ENCODE results near the gene B4GALNT3.

Gene B4GALNT3

DNA sequence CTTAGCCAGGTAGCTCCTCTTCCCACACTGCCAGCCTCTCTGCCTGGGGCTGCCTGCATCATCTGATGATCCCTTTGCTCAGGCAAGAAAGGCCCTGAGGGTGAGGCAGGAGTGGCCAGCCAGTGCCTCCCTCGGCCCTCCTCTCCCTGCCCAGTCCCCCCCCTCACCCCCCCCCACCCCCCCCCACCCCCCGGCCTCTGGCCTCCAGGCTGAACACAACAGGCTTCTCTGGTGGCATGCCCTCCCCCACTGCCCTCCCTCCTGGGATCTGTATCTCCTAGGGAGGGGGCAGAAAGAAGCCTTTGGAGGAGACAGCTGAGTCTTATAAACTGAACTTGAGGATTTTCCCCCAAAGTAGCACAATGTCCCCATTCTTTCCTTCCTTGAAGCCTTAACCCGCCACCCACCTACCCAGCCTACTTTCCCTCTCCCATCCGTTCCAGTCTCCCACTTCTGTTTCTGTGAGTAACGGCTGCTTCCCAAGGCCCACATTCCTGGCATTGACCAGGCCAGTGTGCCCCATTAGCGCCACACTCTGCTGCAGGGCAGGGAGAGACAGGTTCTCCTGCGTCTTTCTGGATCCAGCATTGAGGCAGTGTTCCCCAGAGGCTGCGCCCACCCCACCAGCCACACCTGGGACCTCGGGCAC lies 82.1 kb downstream of the B4GALNT3 start:
- no peak for DNase-seq

DNA sequence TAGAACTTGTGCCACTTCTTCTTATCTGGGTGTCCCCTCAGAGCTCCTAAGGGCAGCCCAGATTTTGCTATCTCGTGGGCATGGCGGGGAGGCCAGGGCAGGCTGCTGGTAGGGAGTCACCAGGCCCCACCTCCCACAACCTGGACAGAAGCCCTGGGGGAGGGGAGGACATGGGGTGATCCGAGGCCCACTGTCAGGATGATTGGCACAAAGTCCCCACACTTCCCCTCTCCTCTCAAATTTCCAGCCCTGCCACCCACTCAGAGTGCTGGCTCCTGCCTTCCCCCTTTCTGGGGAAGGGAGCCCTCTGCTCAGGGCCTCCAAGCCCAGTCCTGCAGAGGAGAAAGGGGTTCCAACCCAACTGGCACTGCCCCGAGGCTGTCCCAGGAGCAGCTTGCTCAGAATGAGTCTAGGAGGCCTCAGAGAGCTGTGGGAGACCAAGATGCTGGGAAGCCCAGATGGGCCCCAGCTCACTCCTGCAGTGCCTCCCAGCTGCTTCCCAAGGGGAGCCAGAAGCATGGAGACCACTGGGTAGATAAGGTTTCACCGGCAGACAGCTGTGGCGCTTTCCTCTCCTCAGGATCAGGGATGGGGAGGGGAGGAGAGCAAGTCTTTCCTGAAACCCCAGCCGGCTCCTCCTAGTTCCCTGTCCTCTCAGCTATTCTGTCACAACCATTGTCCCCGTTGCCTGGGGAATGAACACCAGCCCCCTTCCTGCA lies 82.8 kb downstream of the B4GALNT3 start:
- DNase-seq, result no peak

DNA sequence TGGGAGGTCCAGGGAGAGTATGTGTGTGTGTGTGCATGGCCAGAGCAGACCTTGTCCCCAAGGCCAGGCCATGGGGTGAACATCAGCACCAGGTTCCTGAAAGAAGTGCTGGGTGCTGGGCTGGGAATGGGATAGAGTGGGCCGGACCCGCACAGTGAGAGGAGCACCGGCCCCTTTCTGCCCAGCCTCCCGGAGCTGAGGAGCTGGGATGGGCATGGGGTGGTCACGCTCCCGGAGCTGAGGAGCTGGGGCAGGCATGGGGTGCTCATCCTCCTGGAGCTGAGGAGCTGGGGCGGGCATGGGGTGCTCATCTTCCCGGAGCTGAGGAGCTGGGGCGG lies 83.3 kb downstream of the B4GALNT3 start:
- no peak for DNase-seq

DNA sequence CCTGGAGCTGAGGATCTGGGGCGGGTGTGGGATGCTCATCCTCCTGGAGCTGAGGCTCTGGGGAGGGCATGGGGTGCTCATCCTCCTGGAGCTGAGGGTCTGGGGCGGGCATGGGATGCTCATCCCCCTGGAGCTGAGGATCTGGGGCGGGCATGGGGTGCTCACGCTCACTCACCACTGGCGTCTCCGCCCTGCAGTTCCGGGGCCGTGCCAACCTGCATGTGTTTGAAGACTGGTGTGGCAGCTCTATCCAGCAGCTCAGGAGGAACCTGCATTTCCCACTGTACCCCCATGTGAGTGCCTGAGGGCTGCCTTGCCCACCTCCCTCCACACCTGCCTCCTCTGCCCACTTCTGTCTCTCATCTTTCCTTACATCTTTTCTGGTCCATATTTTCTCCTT lies 84.4 kb downstream of the B4GALNT3 start:
- no peak for DNase-seq

DNA sequence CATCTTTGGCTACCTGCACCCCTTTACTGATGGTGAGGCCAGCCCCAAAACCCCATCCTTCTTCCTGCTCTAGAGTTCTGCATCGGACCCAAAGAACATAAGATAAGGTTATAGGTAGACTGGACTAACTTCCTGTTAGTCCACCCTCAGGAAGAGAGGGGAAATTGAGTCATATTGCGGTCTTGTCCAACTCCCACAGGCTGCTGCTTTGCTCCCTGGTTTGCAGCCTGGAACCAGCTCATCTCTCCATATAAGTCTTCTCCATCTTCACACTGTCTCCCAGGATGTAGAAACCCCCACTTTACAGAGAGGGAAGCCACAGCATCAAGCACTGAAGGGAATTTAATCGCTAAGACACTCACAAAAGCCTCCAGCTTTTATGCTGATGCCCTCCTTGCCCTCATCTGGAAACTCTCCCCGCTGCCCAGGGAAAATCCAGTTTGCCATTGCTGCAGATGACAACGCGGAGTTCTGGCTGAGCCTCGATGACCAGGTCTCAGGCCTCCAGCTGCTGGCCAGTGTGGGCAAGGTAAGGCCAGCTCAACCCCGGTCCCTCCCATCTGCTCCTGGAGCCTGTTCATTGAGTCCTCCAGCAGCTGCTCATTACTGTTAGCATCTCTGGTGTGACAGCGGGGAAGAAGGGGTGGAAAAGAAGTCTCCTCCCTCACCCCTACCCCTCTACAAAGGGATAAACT lies 85.3 kb downstream of the B4GALNT3 start:
- no peak for DNase-seq

DNA sequence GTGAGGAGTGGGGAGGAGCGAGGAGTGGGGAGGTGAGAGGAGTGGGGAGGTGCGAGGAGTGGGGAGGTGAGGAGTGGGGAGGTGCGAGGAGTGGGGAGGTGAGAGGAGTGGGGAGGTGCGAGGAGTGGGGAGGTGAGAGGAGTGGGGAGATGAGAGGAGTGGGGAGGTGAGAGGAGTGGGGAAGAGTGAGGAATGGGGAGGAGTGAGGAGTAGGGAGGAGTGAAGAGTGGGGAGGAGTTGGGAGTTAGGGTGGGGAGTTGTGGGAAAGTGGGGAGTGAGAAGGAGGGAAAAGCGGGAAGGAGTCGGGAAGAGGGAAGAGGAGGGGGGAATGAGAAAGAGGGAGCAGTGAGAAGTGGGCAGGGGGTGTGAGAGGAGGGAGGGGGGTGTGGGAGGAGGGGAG lies 86.1 kb downstream of the B4GALNT3 start:
- DNase-seq, result no peak

DNA sequence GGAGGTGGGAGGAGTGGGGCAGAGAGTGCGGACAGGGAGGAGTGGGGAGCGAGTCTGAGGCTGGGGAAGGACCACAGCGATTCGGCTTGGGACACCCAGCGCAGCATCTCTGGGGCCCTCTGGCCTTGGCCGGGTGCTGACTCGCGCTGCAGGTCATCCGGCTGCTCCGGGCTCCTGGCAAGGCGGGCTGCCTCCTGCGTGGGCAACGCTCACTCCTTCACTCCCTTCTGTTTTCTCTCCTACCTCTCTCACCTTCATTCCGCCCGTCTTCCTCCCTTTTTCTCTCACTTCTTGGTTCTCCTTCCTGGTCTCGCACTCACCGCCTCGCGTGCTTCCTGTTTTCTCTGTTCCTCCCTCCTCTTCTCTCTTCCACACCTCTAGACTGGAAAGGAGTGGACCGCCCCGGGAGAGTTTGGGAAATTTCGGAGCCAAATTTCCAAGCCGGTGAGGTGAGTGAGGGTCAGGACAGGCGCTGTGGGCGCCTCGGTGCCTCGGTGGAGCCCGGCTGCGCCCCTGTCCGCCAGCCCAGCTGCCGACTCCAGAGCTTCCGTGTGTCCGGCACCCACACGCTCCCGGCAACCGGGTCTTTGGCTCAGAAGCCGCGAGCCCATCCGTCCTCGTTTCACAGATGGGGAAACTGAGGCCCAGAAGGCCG lies 86.7 kb downstream of the B4GALNT3 start:
- no peak for DNase-seq

DNA sequence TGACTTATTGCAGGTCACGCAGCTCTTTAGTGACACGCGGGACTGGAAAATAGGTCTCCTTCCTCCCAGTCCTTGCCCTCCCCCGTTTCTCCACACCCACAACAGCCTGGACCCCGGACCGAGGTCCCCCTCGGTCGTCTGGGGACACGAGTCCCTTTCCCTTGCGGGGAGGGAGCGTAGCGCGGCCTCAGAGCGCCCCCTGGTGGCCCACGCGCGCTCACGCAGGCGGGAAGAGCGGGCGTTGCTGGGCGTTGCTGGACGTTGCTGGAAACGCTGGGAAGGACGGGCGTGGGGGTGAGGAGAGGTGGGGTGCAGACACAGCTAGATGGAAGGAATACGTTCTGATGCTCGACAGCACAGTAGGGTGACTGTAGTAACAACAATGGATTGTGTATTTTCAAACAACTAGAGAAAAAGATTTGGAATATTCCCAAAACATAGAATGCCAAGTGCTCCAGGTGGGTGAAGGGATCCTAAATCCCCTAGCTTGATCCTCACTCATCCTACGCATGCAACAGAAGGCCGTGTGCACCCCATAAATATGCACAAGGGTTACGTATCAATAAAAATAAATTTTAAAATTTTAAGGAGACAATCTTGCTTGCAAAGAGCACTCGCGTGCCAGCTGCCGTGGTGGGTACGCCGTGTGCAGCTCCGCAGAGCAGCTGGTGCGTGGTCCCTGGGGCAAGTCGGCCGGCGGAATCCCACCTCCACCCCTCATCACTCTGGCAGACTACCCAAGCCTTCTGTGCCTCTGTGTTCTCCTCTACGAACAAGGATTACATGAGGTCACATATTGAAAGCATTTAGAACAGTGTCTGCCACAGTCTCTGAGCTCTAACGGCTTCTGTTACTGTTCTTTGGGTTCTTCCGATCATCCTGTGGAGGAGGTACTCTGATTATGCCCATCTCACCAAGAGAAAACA lies 87.4 kb downstream of the B4GALNT3 start:
- DNase-seq, result peak; percentile 52

DNA sequence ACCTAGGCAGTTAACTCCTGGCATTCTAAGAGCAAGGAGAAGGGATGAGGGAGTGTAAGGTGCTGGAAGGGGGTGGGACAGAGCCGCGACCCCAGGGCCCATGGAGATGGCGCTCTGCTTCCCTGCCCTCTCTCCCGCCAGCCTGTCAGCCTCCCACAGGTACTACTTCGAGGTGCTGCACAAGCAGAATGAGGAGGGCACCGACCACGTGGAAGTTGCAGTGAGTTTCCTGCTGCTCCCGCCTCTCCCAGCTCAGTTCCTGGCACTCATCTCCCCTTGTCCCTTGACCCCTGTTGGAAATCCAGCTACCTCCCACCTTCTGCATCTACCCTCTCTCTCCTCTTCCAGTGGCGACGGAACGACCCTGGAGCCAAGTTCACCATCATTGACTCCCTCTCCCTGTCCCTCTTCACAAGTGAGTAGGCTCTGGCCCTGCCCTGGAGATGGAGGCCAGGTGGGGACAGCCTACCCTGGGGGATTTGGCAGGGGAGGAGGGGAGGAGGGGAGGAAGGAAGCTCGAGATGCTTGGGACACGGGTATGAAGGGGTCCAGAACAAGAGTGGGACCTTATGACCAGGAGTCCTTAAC lies 88.2 kb downstream of the B4GALNT3 start:
- DNase-seq, result no peak

DNA sequence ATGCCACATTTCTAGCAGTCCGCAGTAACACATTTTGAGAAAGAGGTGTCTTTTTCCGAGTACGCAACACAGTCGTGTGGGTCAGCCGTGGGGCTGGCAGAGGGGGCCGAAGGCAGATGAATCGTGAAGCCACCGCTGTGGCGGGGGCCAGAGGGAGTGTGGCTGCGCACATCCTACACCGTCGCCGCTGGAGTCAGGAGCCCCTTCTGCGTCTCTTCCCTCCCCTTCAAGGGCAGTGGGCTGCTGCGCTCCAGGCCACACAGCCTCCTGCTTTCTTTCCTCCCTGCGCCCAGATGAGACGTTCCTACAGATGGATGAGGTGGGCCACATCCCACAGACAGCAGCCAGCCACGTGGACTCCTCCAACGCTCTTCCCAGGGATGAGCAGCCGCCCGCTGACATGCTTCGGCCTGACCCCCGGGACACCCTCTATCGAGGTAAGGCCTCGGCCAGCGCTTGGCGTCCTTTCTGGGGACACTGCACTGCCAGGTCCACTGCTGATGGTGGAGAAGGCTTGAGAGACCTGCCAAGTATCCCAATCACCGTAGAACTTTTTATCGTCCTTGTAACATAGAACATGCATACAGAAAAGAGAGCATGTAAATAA lies 89.8 kb downstream of the B4GALNT3 start:
- no peak for DNase-seq

DNA sequence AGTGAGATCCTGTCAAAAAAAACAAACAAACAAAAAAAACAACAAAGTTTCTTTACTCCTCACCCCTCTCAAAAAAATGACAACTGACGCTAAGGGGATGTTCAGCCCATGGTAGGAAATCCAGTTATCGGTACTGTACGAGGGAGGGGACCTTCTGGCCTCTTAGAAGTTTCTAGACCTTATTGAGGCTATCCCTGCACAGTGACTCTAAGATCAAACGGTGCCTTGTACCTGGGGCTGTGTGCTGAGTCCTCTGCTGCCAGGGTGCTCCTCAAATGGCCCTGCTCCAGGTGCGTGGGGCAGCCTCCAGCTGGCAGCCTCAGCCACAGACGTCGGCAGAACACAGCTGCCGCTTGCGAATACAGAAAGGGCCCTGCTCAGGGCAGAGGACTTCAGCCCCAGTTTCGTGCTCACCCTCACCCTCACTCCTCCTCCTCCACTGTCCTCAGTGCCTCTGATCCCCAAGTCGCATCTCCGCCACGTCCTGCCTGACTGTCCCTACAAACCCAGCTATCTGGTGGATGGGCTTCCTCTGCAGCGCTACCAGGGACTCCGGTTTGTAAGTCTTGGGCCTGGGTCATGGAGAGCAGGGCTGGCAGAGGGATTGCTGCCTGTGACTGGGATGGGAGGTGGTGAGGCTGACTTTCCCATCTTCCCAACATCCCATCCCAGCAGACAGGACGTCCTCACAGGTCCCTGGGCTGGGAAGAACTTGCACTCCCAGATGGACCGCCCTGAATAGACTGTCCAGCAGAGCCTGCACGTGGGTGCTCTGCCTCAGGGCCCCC lies 90.9 kb downstream of the B4GALNT3 start:
- DNase-seq, result no peak

DNA sequence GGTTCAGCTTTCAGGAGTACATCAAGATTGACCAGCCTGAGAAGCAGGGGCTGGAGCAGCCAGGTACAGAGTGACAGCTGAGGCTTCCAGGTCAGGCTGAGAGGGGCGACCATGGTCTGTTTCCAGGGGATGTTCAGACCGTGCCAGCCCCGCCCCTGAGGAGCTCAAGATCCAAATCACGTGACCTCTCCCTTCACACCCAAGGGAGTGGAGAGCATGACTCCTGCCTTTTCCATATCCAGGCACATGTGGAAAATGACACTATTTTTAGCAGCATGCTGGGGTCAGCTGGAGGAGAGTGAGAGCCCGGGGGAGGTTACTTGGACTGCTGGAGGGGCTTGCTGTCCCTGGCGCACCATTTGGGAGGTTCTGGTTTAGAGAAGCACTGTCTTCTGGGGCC lies 92.7 kb downstream of the B4GALNT3 start:
- DNase-seq, result no peak

DNA sequence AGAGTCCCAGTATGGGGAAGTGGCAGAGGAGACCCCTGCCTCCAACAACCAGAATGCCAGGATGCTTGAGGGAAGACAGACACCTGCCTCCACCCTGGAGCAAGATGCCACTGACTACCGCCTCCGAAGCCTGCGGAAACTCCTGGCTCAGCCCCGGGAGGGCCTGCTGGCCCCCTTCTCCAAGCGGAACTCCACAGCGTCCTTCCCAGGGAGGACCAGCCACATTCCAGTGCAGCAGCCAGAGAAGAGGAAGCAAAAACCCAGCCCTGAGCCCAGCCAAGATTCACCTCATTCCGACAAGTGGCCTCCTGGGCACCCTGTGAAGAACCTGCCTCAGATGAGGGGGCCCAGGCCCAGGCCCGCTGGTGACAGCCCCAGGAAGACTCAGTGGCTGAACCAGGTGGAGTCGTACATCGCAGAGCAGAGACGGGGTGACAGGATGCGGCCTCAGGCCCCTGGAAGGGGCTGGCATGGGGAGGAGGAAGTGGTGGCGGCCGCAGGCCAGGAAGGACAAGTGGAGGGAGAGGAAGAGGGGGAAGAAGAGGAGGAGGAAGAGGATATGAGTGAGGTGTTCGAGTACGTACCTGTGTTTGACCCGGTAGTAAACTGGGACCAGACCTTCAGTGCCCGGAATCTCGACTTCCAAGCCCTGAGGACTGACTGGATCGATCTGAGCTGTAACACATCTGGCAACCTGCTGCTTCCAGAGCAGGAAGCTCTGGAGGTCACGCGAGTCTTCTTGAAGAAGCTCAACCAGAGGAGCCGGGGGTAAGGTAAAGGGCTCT lies 93.7 kb downstream of the B4GALNT3 start:
- no peak for DNase-seq

DNA sequence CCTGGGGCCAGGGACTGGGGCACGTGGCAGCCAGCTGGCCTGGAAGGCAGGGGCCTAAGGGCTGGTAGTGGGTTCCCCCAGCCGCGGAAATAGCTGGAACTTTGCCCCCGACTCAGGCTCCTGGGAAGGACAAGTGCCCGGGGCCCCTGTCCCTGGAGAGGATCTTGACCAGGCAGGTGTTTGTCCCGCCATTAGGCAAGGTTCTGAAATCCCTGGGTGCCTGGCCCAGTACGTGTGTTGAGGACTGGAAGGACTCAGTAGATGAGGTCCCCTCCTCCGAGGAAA lies 94.2 kb downstream of the B4GALNT3 start:
- DNase-seq, result no peak

DNA sequence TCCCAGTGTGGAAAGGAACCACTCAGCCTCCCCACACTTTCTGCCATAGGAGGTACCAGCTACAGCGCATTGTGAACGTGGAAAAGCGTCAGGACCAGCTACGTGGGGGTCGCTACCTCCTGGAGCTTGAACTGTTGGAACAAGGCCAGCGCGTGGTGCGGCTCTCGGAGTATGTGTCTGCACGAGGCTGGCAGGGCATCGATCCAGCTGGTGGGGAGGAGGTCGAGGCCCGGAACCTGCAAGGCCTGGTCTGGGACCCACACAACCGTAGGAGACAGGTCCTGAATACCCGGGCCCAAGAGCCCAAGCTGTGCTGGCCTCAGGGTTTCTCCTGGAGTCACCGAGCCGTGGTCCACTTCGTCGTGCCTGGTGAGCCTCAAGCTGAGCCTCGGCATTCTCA lies 96.8 kb downstream of the B4GALNT3 start:
- DNase-seq, result no peak

DNA sequence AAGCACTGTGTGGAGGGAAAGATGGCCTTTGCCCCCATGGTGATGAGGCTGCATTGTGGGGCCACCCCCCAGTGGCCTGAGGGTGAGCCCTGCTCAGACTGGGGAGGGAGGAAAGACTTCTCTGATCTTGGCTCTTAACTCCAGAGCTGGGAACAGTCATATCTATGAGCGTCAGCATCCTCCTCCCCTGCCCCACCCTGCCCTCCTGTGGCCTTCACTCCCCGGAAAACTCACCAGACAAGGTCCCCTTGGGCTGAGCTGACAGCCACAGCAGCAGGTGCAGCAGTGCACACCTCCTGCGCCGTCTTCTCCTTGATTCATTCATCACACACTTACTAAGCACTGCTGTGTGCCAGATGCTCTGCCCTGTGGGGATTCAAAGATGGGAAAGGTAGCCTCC lies 98.8 kb downstream of the B4GALNT3 start:
- DNase-seq, result no peak

DNA sequence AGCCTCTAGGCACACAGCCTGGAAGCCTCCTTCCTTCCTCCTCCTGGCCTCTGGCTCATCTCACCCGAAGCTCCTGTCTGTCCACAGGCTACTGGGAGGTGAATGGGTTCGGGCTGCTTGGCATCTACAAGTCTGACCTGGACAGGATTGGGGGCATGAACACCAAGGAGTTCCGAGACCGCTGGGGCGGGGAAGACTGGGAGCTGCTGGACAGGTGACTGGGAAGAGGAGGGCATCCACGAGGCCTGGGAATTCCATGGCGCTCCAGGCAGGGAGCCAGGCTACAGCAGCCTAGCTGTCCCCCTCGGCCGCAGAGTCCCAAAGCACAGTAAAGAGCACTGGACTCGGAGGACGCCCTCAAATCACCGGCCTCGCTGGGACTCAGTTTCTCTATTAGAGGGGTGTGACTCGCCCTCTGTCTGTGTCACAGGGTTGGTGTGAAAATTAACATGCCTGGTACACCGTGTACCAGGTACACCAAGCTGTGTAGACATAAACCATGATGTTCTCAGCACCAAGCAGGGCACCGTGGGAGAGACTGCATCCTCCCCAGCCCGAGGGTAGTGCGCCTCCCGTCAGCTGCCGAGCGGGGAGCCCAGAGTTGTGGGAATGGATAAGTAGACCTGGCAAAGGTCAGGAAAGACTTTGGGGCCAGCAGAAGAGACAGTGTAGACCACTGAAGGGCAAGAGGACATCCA lies 99.6 kb downstream of the B4GALNT3 start:
- DNase-seq, result no peak

DNA sequence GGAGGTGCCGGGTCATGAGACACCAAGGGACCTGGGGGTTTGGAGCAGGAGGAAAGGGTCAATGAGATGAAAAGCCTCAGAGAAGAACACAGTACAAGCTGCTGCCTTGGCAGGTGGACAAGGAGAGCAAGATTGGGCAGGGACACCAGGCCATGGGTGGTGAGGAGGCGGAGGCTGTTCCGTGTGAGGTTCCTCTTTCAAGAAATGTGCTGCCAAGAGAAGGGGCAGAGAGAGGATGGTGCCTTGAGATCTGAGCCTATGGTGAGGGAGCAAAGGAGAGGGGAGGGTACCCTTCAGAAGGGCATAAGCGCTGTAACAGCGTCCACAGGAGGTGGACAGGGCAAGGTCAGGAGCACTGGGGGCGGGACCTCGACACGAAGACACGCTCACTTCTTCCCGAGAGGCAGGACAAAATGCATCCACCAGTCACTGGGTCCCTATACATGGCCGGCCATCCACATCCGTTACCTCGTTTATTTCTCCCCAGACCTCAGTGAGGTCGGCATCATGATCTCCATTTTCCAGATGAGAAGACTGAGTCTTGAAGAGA lies 100.2 kb downstream of the B4GALNT3 start:
- DNase-seq, result no peak

DNA sequence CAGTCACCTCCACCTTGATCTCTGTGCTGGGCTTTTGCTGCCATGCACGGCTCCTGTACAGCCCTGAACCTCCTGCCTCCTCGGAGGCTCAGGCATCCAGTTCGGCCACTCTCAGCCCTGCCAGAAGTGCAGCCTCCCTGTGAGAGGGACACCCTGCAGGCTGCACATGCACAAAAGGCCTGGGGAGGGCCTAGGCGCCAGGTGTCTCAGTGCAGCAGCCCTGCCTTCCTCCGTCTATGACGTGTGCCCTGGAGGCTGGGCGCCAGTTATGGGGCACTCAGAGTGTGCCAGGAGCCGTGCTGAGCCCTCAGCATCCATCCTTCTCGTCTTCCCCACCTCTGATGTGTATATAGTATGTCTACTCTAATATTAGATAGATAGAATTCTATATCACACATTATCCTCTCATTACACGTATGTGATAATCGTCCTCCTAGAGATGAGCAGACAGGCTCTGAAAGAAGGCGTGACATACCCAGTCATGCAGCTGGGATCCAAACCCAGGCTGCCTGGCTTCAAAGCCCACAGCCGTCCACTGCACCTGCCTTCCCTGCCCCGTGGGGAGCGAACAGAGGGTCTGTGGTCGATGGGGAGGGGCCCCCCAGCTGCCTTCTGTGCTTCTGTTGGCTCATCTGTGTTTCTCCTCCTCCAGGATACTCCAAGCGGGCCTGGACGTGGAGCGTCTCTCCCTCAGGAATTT lies 101.1 kb downstream of the B4GALNT3 start:
- no peak for DNase-seq
